Measurements from ENCODE around the gene MEP1A.
"Not testable (repeated sequence)": the region's sequence is repeated elsewhere in the genome, so short reads cannot be mapped to it uniquely, and the experiment has no call there.

MEP1A gene

DNA sequence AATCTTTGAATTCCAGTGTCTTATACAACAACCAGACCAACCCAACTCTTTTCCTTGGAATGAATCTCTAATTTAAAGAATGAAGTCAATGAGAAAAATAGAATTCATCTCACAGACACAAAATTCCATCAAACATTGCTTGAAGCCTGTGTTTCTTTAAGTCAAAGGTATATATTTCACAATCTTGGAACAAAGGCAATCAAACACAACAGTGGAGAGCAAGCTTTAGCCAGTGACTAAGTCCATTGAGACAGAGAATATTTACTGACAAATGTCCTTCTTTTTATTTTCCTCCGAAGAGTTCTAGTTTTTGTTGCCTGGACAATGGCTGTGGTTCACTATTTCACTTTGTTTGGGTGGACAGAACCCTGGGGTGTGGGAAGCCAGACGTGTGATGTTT lies 35.8 kb downstream of the MEP1A start:
- no peak for DNase-seq (ENCODE audit: low read depth in 3 of 3, low spot score in 1 of 3)

DNA sequence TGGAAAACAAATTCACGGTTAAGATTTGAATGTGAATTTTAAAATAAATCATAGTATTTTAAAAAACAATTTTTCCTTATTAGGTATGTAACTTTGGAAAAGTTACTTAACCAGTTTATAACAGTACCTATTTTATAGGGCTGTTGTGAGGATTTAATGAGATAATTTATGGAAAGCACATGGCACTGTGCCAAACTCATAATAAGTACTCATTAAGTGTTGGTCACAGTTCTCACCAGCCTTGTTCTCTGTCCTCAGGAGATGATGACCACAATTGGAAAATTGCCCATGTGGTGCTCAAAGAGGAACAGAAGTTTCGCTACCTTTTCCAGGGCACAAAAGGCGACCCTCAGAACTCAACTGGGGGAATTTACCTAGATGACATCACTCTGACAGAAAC lies 39.6 kb downstream of the MEP1A start:
- DNase-seq (ENCODE audit: low read depth in 3 of 3, low spot score in 1 of 3) = no peak

DNA sequence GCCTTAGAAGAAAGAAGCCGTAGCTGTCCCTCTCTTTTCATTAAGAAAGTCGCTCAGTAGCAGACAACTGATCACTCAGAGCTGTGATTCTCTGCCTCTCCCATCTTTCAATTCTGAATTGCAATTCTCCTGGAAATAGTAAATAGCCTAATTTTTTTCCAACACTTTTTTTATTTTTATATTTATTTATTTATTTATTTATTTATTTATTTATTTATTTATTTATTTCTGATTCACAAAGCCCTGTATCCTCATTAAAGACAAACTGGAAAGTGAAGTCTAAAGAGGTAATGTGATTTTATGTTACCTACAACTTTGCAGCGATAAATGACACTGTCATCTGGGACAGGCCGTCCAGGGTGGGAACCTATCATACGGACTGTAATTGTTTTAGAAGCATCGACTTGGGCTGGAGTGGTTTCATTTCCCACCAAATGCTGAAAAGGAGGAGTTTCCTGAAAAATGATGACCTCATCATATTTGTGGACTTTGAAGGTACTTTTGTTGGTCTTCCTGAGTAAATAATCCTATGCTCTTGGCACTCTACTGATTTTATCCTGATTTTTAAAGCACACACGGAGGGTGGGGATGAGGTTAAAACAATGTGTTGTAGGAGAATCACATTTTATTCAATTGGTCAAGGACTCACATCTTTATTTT lies 41.2 kb downstream of the MEP1A start:
- not testable (repeated sequence) for DNase-seq (ENCODE audit: low read depth in 3 of 3, low spot score in 1 of 3)

DNA sequence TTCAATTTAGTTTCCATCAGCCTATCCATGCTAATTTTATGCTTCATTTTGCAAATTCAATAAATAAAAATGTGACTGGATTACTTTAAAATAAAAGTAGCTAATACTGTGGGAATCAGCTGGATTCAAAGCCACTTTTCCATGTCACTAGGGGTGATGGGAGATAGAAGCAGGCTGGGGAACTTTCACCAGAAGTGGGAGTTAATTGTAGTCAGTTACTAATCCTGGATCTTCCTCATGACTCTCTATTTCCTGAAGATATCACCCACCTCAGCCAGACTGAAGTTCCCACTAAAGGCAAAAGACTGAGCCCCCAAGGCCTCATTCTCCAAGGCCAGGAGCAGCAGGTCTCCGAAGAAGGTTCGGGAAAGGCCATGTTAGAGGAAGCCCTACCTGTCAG lies 41.8 kb downstream of the MEP1A start:
- not testable (repeated sequence) for DNase-seq (ENCODE audit: low read depth in 3 of 3, low spot score in 1 of 3)

DNA sequence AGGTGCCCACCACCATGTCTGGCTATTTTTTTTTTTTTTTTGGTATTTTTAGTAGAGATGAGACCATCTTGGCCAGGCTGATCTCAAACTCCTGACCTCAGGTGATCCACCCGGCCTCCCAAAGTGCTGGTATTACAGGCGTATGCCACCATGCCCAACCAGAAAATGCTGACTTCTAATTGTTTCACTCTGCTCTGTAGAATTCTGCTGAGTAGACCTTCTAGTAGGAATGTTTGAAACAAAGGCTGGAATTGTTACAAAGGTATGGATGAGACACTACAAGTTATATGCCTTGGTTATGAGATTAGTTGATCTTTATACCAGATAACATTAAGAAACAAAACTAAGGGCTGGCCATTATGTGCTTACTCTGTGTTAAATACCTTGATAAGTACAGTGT lies 44.8 kb downstream of the MEP1A start:
- DNase-seq (ENCODE audit: low read depth in 3 of 3, low spot score in 1 of 3) = no peak

DNA sequence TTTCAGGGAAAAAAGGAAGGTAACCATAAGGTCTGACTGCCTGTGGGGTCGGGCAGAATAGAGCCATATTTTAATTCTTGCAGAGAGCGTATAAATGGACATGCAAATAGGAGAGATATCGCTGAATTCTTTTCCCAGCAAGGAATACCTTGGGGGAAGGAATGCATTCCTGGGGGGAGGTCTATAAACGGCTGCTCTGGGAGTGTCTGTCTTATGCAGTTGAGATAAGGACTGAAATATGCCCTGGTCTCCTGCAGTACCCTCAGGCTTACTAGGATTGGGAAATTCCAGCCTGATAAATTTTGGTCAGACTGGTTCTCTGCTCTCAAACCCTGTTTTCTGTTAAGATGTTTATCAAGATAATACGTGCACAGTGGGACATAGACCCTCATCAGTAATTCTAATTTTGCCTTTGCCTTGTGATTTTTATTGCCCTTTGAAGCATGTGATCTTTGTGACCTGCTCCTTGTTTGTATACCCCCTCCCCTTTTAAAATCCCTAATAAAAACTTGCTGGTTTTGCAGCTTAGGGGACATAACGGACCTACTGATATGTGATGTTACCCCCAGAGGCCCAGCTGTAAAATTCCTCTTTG lies 49.2 kb downstream of the MEP1A start:
- DNase-seq (ENCODE audit: low read depth in 3 of 3, low spot score in 1 of 3) = not testable (repeated sequence)

DNA sequence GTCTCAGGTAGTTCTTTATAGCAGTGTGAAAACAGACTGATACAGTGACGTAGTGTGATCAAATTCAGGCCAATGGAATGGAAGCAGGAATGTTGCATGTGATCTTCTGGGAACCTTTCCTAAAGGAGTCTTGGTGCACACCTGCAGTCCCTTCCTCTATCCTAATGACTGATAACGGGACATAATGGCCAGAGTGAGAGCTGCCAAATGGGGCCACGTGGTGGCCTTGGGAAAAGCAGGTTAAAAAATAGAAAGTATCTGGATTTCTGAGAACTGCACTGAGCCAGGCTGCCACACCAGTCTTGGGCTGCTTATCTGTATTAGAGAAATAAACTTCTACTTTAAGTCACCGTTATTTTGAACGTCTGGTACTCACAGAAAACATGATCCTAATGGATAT lies 51.9 kb downstream of the MEP1A start:
- DNase-seq (ENCODE audit: low read depth in 3 of 3, low spot score in 1 of 3) = no peak

DNA sequence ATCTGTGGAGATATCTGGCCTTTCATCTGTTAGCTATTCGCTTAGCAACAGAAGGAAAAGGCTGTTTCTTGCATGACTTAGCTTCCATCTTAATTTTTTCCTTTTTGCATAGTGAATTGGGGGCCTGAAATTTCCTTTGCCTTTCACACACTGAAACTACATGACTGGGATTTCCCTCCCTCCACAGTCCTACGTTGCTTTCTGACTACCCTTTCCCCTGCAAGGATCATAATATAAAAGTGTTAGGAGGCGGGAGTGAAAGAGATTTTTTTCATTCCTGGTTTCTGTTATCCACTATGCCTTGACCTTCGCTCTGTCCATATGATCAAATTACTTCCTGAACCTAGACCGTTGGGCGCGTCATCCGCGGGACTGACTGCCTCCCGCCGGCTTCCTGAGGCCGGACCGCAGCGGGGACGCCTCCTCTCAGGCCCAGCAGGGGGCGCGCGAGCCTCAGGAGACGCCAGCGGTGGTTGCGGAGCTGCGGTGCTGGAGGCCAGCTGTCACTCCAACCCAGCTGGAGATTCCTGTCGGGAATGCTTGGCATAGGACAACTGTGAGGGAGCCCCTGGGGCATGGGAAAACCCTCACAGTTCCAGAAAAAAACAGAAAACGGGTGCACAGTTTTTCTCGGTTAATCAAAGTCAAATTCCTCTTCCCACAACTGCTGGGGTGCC lies 55.6 kb downstream of the MEP1A start:
- peak in 2 of 3 donors; percentile 13 to 50 for DNase-seq (ENCODE audit: low read depth in 3 of 3, low spot score in 1 of 3)

DNA sequence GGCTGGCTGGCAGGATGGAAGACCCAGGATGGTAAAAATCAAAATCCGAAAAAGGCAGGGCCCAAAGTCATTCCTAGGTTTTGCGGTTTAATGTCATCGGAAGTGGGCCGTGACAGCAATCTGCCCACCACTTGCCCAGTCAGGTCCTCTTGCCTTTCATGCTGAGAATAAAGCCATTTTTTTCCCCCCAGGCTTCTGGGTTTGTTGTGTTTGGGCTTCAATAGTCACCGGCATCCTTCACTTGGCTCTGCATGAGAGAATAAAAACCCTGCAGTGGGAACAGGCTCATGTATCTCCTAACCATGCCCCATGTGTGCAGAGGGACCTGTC lies 56.1 kb downstream of the MEP1A start:
- no peak for DNase-seq (ENCODE audit: low read depth in 3 of 3, low spot score in 1 of 3)

DNA sequence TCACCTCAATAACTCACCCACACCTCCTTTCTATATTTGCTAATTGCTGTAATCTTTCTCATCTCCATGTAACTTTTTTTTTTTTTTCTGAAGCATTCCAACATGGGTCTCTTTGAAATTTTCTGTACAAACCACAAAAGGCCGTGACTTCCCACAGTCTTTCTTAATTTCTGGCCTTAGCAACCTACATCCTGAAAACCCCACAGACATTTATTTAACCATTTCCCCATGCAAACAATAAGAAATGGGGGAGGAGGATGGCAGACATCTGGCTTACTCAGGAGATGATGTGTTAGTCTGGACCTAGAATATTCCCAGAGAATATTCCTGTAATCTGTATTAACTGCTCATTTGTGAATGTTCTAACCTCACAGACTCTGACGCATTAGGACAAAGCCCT lies 57.6 kb downstream of the MEP1A start:
- DNase-seq (ENCODE audit: low read depth in 3 of 3, low spot score in 1 of 3) = no peak

DNA sequence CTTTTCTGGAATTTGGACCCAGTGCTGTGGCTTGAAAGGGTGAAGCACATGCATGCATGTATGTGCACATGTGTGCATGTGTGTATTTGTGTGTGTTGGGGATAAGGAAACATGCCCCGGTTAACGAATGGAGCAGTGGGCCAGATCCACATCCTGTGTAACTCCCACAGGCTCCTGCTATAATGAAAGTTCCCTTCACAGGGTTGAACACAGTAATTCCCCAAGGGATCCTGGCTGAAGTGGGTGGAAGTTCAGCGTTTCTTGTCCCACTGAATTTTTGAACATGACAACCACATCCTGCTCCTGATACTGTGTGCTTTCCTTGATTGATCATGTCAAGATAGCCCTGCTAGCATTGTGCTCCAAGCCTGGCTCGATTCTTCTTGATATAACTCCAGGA lies 58.4 kb downstream of the MEP1A start:
- not testable (repeated sequence) for DNase-seq (ENCODE audit: low read depth in 3 of 3, low spot score in 1 of 3)

DNA sequence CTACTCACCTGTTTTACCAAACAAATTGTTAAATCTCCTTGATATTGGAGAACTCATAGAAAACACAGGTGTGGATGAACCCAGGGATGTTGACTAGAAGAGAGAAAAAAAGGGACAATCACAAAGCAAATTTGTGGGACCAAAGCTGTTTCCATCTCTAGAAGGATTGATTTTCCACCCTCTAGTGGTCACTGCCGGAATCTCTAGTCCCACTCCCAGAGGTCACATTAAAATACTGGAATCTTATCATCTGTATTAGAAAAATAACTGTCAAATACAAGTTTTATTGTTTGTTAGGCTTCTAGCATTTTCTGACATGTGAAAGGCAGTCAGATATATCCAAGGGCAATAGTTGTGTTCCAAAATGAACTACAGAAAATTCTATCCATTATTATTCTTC lies 62.8 kb downstream of the MEP1A start:
- DNase-seq (ENCODE audit: low read depth in 3 of 3, low spot score in 1 of 3) = not testable (repeated sequence)

DNA sequence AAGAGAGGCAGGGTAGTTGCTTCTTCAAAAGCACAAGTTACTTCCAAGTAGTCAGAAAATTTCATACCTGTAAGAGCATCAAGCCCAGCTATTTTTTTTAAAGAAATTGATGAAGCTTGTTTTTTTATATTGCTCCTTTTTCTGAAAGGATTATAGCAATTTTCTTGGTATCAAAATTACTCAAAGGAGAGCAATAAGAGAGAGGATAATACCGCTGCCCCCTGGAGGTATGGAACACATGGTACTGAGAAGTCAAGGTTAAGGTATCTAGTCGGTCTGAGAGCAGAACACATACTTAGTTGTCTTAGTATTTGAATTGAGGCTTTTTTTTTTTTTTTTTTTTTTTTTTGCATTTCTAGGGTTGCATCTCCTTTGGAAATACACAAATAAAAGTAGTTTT lies 69.2 kb downstream of the MEP1A start:
- no peak for DNase-seq (ENCODE audit: low read depth in 3 of 3, low spot score in 1 of 3)

DNA sequence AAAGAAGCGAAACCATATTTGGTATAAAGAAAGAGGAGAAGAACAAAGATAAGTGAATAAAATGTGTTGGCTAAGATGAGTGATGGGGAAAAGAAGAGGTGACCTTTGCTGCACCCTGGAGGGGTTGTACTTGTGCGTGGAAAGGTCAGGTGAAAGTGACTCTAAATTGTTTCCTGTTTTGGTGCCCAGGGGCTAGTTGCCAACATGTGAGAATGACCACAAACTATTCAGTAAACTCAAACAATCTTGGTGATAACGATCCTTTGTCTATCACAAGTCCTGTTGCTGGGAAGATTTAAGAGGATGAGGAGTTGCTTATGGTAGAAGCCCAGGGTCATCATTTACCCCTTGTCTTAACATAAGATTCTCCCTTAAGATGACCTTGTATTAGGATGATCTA lies 70.6 kb downstream of the MEP1A start:
- DNase-seq (ENCODE audit: low read depth in 3 of 3, low spot score in 1 of 3) = no peak

DNA sequence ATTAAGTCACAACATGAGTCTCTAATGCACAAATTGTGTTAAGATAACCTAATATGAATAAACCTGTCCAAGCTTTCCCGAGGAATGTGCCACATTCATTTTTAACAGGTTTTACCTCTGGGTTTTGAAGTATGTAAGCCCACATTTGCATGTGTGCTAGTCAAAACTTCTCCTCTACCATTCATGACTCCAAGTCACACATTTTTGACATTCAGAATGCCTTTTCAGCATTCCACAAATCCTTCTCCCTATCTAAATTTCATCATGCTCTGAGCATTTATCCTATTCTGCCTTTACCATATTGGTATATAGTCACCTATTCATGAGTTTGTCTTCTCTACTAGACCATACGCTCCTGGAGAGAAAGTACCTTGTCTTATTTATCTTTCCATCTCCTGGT lies 72.0 kb downstream of the MEP1A start:
- no peak for DNase-seq (ENCODE audit: low read depth in 3 of 3, low spot score in 1 of 3)

DNA sequence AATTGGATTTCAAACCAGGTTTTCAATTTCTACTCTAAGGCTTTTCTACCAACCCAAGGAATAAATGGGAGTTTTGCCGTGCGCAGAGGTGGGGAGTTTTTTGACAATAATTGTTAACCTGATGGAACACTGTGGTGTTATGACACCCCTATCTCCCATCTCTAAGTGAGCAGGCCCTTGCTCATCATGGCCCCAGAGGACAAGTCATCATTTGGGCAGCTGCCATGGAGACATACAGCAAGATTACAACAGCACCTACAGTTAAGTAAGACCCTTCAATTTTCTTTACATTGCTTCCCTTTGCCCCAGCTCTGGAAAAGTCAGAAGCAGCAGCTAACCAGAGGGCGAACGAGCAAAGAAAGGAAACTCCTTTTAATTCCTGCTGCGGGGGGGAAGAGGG lies 74.2 kb downstream of the MEP1A start:
- DNase-seq (ENCODE audit: low read depth in 3 of 3, low spot score in 1 of 3) = no peak

DNA sequence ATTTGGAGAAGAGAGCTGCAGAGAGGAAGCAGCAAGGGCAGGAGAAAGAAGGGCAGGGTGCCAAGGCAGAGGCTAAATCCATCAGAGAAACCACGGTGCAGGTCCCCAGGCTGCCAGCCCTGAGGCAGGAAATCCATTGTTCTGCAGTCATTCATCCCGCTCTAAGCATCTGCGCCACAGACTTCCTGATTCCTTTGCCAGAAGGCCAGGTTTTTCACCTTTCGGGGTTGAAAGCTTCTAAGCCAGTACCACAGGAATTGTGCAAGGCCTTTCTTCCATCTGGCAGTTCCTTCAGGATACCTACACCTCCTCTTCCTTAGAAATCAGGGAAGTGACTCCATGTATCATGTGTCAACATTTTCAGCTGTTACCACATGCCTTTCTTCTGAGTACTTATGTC lies 82.9 kb downstream of the MEP1A start:
- no peak for DNase-seq (ENCODE audit: low read depth in 3 of 3, low spot score in 1 of 3)

DNA sequence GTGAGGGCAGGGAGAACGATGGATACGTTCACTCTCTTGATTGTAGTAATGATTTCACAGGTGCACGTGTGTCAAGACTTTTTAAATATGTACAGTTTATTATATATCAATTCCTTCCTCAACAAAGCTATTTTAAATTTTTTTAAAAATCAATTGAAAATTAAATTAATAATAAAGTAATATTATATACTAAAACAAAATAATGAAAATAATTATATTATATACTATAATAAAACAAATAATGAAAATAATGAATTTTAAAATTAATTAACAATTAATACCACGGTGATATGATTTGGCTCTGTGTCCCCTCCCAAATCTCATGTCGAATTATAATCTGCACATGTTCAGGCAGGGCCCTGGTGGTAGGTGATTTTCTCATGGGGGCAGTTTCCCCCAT lies 85.8 kb downstream of the MEP1A start:
- DNase-seq (ENCODE audit: low read depth in 3 of 3, low spot score in 1 of 3) = no peak

DNA sequence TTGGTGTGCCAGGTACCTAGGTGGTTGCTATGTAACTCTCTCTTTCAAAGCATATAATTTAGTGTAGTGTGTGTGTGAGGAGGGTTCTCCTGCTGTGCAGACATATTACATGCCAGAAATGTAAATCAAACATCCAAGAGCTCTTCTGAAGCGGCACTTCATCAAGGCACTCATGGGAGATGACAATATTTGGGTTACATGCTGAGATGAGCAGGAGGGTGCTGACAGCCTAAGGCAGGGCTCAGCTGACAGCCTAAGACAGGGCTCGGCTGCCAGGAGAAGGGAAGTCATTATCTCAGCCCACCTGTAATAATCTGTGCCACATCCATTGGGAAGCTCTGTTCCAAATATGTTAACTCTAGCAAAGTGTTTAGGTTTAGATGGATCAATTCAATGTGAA lies 89.5 kb downstream of the MEP1A start:
- DNase-seq (ENCODE audit: low read depth in 3 of 3, low spot score in 1 of 3) = no peak

DNA sequence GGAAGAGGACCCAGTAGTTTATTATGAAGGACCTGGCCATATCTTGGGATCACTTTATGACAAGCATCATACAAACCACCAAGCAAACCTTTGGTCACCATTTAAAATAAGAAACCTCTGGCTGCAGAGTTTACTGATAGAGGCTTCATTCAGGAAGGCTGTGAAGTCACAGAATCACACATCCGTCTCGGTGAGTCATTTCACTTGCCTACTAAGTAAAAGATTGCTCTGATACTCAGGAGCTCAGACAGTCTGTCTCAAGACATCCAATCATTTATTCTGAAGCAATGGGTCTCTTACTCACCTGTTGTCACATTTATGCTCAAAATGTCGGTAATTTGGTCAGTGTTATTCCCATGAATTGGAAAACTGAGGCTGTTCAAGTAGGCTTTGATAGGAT lies 94.8 kb downstream of the MEP1A start:
- DNase-seq (ENCODE audit: low read depth in 3 of 3, low spot score in 1 of 3) = no peak

DNA sequence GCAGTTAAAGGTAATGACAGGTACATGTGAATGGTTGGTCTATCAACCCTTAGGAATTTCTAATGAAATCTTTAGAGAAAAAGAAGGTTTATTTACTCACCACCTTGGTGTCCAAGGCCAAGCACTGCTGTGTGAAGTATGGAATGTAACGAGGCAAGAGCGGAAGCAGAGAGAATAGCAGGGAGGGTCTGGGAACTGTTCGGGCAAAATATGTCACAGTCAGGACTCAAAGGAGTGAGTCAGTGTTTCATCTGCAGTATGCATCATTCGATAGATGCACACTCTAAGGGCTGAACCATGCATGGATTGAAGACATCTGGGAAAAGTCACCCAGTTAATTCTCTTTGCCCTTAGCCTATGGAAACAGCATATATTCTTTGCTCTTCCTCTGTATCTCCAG lies 95.4 kb downstream of the MEP1A start:
- DNase-seq (ENCODE audit: low read depth in 3 of 3, low spot score in 1 of 3) = no peak
